Gastroesophageal sphincter (tissue), 3 donors: ENCODE measurements around the gene CAMSAP3.

Experiments
- POLR2A ChIP-seq, 2 donors: fragments of 450-650 bp; IDR thresholded peaks; one replicate each; pipeline ENCODE4 v1.6.1; 2017; ENCODE audit warnings: antibody characterized with exemption in 2 of 2, mild to moderate bottlenecking in 2 of 2, moderate library complexity in 1 of 2
- TF ChIP-seq, protein P1 (sequence below), 4 experiments: fragments of 200-600 bp in 2 of 4; fragments of 450-650 bp in 2 of 4; sonication (generic) in 1 of 4; IDR thresholded peaks; one replicate each; pipeline ENCODE4 v1.5.1; 2017 to 2019; ENCODE audit warnings: antibody characterized with exemption in 4 of 4, mild to moderate bottlenecking in 2 of 4, moderate library complexity in 2 of 4

DNA sequence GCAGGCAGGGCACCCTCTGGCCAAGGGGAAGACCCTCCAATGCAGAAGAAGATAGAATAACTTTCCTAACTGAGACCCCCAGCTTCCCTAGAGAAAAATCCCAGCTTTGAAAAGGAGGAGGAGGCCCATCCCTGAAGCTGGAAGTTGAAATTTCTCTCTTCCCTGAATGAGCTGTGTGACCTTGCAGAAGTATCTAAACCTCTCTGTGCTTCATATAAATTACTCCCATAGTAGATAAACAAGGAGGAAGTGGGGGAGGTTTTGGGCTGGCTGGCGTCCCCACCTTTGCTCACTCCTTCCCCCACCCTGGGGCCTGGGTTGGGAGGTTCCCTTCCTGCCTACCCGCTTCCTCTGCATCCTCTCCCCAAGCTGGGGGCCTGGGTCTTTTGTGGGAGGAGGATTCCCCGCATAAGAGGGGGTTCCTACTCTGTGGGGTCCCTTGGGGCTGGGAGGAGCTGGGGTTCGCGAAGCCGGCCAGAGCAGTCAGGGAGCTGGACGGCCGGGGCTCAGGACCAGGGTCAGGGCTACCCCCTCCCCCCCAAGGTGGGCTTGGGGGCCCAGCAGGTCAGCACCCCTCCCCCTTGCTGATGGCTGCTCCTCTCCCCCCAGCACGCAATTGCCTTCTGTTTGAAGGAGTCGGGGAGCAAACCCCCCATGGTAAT lies 11.7 kb downstream of the CAMSAP3 start:
- TF ChIP-seq, protein P1, sequence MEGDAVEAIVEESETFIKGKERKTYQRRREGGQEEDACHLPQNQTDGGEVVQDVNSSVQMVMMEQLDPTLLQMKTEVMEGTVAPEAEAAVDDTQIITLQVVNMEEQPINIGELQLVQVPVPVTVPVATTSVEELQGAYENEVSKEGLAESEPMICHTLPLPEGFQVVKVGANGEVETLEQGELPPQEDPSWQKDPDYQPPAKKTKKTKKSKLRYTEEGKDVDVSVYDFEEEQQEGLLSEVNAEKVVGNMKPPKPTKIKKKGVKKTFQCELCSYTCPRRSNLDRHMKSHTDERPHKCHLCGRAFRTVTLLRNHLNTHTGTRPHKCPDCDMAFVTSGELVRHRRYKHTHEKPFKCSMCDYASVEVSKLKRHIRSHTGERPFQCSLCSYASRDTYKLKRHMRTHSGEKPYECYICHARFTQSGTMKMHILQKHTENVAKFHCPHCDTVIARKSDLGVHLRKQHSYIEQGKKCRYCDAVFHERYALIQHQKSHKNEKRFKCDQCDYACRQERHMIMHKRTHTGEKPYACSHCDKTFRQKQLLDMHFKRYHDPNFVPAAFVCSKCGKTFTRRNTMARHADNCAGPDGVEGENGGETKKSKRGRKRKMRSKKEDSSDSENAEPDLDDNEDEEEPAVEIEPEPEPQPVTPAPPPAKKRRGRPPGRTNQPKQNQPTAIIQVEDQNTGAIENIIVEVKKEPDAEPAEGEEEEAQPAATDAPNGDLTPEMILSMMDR (IDR thresholded peaks at IDR 0.05) = no peak
- no peak for TF ChIP-seq POLR2A (IDR thresholded peaks at IDR 0.05)
